ENCODE data around the gene UIMC1.

The UIMC1 gene

DNA sequence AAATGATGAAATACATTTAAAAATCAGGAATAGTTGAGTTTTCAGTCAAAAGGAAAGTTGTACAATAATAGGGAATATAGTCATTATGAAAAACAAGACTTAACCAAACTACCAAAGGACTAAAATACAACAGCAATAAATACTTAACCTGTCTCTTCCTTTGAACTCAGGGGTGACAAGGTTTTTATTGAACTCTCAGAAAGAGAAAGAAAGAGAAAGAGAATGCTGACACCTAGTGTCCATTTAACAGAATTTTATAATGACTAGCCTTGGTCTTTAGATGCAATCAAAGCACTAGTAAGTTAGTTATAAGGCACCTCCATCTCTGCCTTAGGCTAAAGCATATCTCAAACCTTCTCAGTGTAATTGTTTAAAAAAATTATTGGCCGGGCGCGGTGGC lies 47.5 kb downstream of the UIMC1 start:
- TF ChIP-seq, protein P1, sequence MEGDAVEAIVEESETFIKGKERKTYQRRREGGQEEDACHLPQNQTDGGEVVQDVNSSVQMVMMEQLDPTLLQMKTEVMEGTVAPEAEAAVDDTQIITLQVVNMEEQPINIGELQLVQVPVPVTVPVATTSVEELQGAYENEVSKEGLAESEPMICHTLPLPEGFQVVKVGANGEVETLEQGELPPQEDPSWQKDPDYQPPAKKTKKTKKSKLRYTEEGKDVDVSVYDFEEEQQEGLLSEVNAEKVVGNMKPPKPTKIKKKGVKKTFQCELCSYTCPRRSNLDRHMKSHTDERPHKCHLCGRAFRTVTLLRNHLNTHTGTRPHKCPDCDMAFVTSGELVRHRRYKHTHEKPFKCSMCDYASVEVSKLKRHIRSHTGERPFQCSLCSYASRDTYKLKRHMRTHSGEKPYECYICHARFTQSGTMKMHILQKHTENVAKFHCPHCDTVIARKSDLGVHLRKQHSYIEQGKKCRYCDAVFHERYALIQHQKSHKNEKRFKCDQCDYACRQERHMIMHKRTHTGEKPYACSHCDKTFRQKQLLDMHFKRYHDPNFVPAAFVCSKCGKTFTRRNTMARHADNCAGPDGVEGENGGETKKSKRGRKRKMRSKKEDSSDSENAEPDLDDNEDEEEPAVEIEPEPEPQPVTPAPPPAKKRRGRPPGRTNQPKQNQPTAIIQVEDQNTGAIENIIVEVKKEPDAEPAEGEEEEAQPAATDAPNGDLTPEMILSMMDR (IDR thresholded peaks at IDR 0.05; ENCODE audit: unreplicated experiment in 3 of 3), result peak; percentile 45 to 63 (median 47)
- Mint-ChIP-seq H3K27me3 (ENCODE audit: low read depth) (no peaks in the 10 kb centered on the region), H3K9me3 (peaks cover 2% of the 10 kb centered on the region), H3K4me1 (no peaks in the 10 kb centered on the region), H3K27ac (no peak overlapping the region), H3K36me3 (ENCODE audit: low read depth) (peaks cover 39% of the 10 kb centered on the region), H3K4me3 (no peak overlapping the region)

DNA sequence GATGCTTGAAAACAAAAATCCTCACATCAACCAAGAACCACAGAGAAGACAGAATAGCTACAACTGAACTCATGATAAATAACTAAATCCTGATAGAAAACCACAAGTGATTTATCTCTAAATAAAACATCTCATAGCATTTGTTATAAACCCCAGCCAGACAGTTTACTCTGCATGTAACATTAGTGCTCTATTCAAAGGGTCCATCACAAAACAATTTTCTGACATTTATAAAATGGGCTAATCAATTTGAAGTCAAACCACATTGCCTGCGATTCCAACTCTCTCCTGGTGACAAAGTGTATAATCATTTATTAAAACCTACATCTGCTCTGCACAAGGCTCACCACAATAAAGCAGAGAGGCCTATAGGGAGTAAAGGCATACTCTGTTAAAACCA lies 49.8 kb downstream of the UIMC1 start:
- H3K4me1 Mint-ChIP-seq, result no peaks in the 10 kb centered on the region

DNA sequence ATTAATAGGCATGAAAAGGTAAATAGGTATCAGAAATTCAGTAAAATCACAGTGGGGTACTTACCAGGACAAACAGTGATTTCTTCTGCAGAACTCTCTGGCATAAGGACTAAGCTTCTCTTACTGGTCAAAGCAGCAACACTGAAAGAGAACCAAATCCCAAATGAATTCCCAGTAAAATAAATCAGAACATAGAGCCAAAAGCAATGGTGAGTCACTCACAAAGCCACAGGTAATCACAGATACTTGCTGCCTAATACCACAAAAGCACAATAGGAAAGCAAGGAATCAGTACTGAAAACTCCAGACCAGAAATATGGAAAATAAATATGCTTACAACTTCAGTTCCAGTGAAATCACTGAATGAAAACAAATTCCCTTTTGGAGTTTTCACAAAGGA lies 50.7 kb downstream of the UIMC1 start:
- Mint-ChIP-seq H3K4me3 (no peak overlapping the region), H3K4me1 (no peaks in the 10 kb centered on the region), H3K27ac (no peak overlapping the region), H3K36me3 (ENCODE audit: low read depth) (peaks cover 50% of the 10 kb centered on the region), H3K27me3 (ENCODE audit: low read depth) (no peaks in the 10 kb centered on the region), H3K9me3 (no peaks in the 10 kb centered on the region)
- TF ChIP-seq, protein P1 (IDR thresholded peaks at IDR 0.05; ENCODE audit: unreplicated experiment in 3 of 3), result no peak

More for the DNA sequence above, 49.8 kb downstream of the UIMC1 start:
- TF ChIP-seq, protein P1 (IDR thresholded peaks at IDR 0.05; ENCODE audit: unreplicated experiment in 3 of 3), result no peak
- H3K4me3 Mint-ChIP-seq, result no peak overlapping the region
- no peaks in the 10 kb centered on the region for H3K27me3 Mint-ChIP-seq (ENCODE audit: low read depth)
- peaks cover 42% of the 10 kb centered on the region for H3K36me3 Mint-ChIP-seq (ENCODE audit: low read depth)
- H3K9me3 Mint-ChIP-seq, result no peaks in the 10 kb centered on the region
- H3K27ac Mint-ChIP-seq, result no peak overlapping the region

DNA sequence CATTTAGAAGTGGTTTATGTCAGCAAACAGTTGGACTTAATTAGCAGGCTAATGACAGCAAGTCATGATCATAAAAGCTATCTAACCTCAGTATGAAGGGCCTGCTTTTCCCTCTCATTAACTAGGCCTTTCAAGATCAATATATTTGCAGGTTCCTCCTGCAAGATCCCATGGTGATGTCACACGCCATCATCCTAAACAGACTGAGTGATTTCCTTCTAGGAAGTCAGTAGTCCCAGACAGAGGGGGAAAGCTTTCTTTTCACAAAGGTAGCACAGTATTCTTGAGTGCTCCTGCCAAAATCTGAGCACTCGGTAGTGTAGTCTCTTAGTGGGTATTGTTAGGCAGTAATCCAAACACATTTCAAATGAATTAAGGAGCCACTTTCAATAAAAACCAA lies 52.5 kb downstream of the UIMC1 start:
- Mint-ChIP-seq H3K4me3 (no peak overlapping the region), H3K27me3 (ENCODE audit: low read depth) (no peaks in the 10 kb centered on the region), H3K9me3 (no peaks in the 10 kb centered on the region), H3K36me3 (ENCODE audit: low read depth) (peaks cover 52% of the 10 kb centered on the region), H3K4me1 (no peaks in the 10 kb centered on the region), H3K27ac (no peak overlapping the region)
- TF ChIP-seq, protein P1 (IDR thresholded peaks at IDR 0.05; ENCODE audit: unreplicated experiment in 3 of 3), result no peak

DNA sequence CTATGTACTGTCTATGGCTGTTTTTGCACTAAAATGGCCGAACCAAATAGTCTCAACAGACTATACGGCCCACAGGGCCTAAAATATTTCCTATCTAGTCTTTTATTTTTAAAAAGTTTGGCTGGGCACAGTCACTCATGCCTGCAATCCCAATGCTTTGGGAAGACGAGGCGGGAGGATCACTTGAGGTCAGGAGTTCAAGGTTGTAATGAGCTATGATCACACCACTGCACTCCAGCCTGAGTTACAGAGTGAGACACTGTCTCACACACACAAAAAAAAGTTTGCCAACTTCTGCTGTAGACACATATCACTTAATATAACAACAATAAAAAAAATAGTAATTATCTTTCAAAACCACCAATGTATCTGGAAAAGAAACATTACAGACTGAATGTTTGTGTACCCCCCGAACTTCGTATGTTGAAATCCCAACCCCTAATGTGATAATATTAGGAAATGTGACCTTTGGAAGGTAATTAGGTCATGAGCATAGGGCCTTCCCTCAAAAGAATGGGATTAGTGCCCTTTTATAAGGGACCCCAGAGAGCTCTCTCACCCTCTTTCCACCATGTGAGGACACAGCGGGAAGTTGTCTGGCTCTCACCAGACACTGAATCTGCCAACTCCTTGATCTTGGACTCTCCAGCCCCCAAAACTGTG lies 53.9 kb downstream of the UIMC1 start:
- peaks cover 52% of the 10 kb centered on the region for H3K36me3 Mint-ChIP-seq (ENCODE audit: low read depth)
- no peaks in the 10 kb centered on the region for H3K4me1 Mint-ChIP-seq
- H3K27me3 Mint-ChIP-seq (ENCODE audit: low read depth), result no peaks in the 10 kb centered on the region

More for the DNA sequence above, 53.9 kb downstream of the UIMC1 start:
- Mint-ChIP-seq H3K9me3 (no peaks in the 10 kb centered on the region), H3K4me3 (no peak overlapping the region), H3K27ac (no peak overlapping the region)
- TF ChIP-seq, protein P1 (IDR thresholded peaks at IDR 0.05; ENCODE audit: unreplicated experiment in 3 of 3), result no peak

Data from nephron (organoid).